RPMI7951 (cell line): ENCODE measurements around the gene SMARCB1. TPM values are rescaled to one million over a fixed set of nuclear protein-coding genes. Genes with fewer than 3 reads are reported as not detected.
A peak's percentile ranks its signal among the peaks of the same experiment; 100 is the strongest.

Source experiments
- DNase-seq: peaks from one replicate; pipeline ENCODE4 v3.0.0-alpha.2; 2012; ENCODE audit warnings: low read depth
- total RNA-seq: library from RNA; depleted of rRNA; stranded (reverse); fragments of >200 nt; shearing (Covaris generic); gene quantifications from 2 replicates; pipeline ENCODE4 v1.2.3, GENCODE V29; 2014

Gene SMARCB1
- total RNA-seq, 1 experiment from 2014 or later, result 72.3 TPM

- no peak for DNase-seq
Measured at GRCh38 chr22:23762842-23763578, 23.8 kb upstream of the SMARCB1 start, which contains the start of gene C22orf15. TSS of gene C22orf15 (plus strand) at chr22:23762990. CDS start at chr22:23763307, 317 bp downstream.

- DNase-seq, result no peak
Measured at GRCh38 chr22:23763579-23763945, 23.2 kb upstream of the SMARCB1 start.

- no peak for DNase-seq
Measured at GRCh38 chr22:23763954-23764353, 22.8 kb upstream of the SMARCB1 start.

- DNase-seq, result no peak
Measured at GRCh38 chr22:23764899-23765881, 21.6 kb upstream of the SMARCB1 start.

GRCh38 chr22:23767303-23767672 lies 19.5 kb upstream of the SMARCB1 start:
- no peak for DNase-seq

- peak; percentile 62 for DNase-seq
Measured at GRCh38 chr22:23767673-23768548, 18.9 kb upstream of the SMARCB1 start, which contains the start of gene CHCHD10. TSS of gene CHCHD10 (minus strand) at chr22:23767972. CDS start at chr22:23767874, 98 bp downstream.

GRCh38 chr22:23769321-23769965 lies 17.3 kb upstream of the SMARCB1 start:
- no peak for DNase-seq

- no peak for DNase-seq
Measured at GRCh38 chr22:23772315-23772648, 14.5 kb upstream of the SMARCB1 start.

- DNase-seq, result peak; percentile 61
Measured at GRCh38 chr22:23772649-23773473, 13.9 kb upstream of the SMARCB1 start, which contains the start of gene MMP11. TSS of gene MMP11 (plus strand) at chr22:23772849. CDS start at chr22:23772871, 22 bp downstream.

GRCh38 chr22:23773483-23774113 lies 13.2 kb upstream of the SMARCB1 start:
- no peak for DNase-seq

GRCh38 chr22:23774114-23774921 lies 12.4 kb upstream of the SMARCB1 start:
- no peak for DNase-seq

- DNase-seq, result peak; percentile 75
Measured at GRCh38 chr22:23774922-23775436, 11.8 kb upstream of the SMARCB1 start.

- DNase-seq, result no peak
Measured at GRCh38 chr22:23775779-23776375, 10.9 kb upstream of the SMARCB1 start.

- DNase-seq, result no peak
Measured at GRCh38 chr22:23777776-23778576, 8.8 kb upstream of the SMARCB1 start.

GRCh38 chr22:23778577-23778900 lies 8.2 kb upstream of the SMARCB1 start:
- no peak for DNase-seq

- no peak for DNase-seq
Measured at GRCh38 chr22:23779083-23779482, 7.7 kb upstream of the SMARCB1 start.

- DNase-seq, result no peak
Measured at GRCh38 chr22:23779731-23780130, 7.0 kb upstream of the SMARCB1 start.
